ENCODE data around the gene PCNX1. TPM values are rescaled to one million over a fixed set of nuclear protein-coding genes. Genes with fewer than 3 reads are reported as not detected.
"Not testable (repeated sequence)": the region's sequence is repeated elsewhere in the genome, so short reads cannot be mapped to it uniquely, and the experiment has no call there.

PCNX1 gene
- total RNA-seq, 1 experiment from 2014 or later: 32.7 TPM

- not testable (repeated sequence) for DNase-seq; H3K36me3 ChIP-seq; H3K4me3 ChIP-seq; H3K4me1 ChIP-seq; H3K27ac ChIP-seq; H3K9me3 ChIP-seq (replicated peaks); H3K27me3 ChIP-seq
Observed at GRCh38 chr14:71129716-71130490, 222.6 kb downstream of the PCNX1 start.

GRCh38 chr14:71130491-71131179 is 223.4 kb downstream of the PCNX1 start:
- Histone ChIP-seq H3K27me3 (no peaks in the 10 kb centered on the region), H3K9me3 (replicated peaks) (no peaks in the 10 kb centered on the region), H3K4me3 (peak overlapping the region; percentile 34), H3K36me3 (no peaks in the 10 kb centered on the region), H3K4me1 (no peaks in the 10 kb centered on the region; the same call in 1 of the 2 replicates), H3K27ac (no peak overlapping the region)
- DNase-seq: peak in 1 of 2 experiments; percentile 16

- Histone ChIP-seq H3K4me1 (no peaks in the 10 kb centered on the region; the same call in 1 of the 2 replicates), H3K36me3 (no peaks in the 10 kb centered on the region), H3K4me3 (no peak overlapping the region), H3K27ac (no peak overlapping the region), H3K9me3 (replicated peaks) (no peaks in the 10 kb centered on the region), H3K27me3 (no peaks in the 10 kb centered on the region)
- no peak for DNase-seq
Observed at GRCh38 chr14:71133296-71133695, 226.0 kb downstream of the PCNX1 start.

- Histone ChIP-seq H3K4me3 (no peak overlapping the region), H3K4me1 (no peaks in the 10 kb centered on the region; the same call in 1 of the 2 replicates), H3K27me3 (no peaks in the 10 kb centered on the region), H3K27ac (no peak overlapping the region), H3K9me3 (replicated peaks) (no peaks in the 10 kb centered on the region), H3K36me3 (no peaks in the 10 kb centered on the region)
- DNase-seq: no peak
Observed at GRCh38 chr14:71135496-71135895, 228.2 kb downstream of the PCNX1 start.

- H3K27me3 ChIP-seq: no peaks in the 10 kb centered on the region
- no peak overlapping the region for H3K27ac ChIP-seq
- H3K4me1 ChIP-seq: no peaks in the 10 kb centered on the region
- H3K36me3 ChIP-seq: no peaks in the 10 kb centered on the region
- DNase-seq: no peak
- H3K9me3 ChIP-seq (replicated peaks): no peaks in the 10 kb centered on the region
- H3K4me3 ChIP-seq: no peak overlapping the region
Observed at GRCh38 chr14:71135911-71136310, 228.7 kb downstream of the PCNX1 start.

GRCh38 chr14:71136386-71137060 is 229.3 kb downstream of the PCNX1 start:
- Histone ChIP-seq H3K4me3 (no peak overlapping the region), H3K36me3 (no peaks in the 10 kb centered on the region), H3K4me1 (no peaks in the 10 kb centered on the region), H3K9me3 (replicated peaks) (no peaks in the 10 kb centered on the region), H3K27me3 (no peaks in the 10 kb centered on the region), H3K27ac (no peak overlapping the region)
- no peak for DNase-seq

GRCh38 chr14:71137536-71138447 is 230.5 kb downstream of the PCNX1 start:
- Histone ChIP-seq H3K27ac (no peak overlapping the region), H3K9me3 (replicated peaks) (no peaks in the 10 kb centered on the region), H3K4me1 (no peaks in the 10 kb centered on the region), H3K27me3 (no peaks in the 10 kb centered on the region), H3K36me3 (no peaks in the 10 kb centered on the region), H3K4me3 (no peak overlapping the region)
- DNase-seq: no peak

- Histone ChIP-seq H3K4me1 (0 out of 2 replicates have a peak, but pooled peaks cover 4% of the 10 kb centered on the region), H3K9me3 (replicated peaks) (no peaks in the 10 kb centered on the region), H3K4me3 (no peak overlapping the region), H3K36me3 (no peaks in the 10 kb centered on the region), H3K27ac (no peak overlapping the region), H3K27me3 (no peaks in the 10 kb centered on the region)
- DNase-seq: peak; percentile 41 to 71
Observed at GRCh38 chr14:71138448-71139293, 231.4 kb downstream of the PCNX1 start.

- Histone ChIP-seq H3K4me3 (no peak overlapping the region), H3K9me3 (replicated peaks) (no peaks in the 10 kb centered on the region), H3K4me1 (0 out of 2 replicates have a peak, but pooled peaks cover 5% of the 10 kb centered on the region), H3K27me3 (no peaks in the 10 kb centered on the region), H3K27ac (no peak overlapping the region), H3K36me3 (no peaks in the 10 kb centered on the region)
- no peak for DNase-seq
Observed at GRCh38 chr14:71139294-71139946, 232.2 kb downstream of the PCNX1 start.

- Histone ChIP-seq H3K36me3 (no peaks in the 10 kb centered on the region), H3K27me3 (no peaks in the 10 kb centered on the region), H3K27ac (no peak overlapping the region), H3K4me1 (0 out of 2 replicates have a peak, but pooled peaks cover 5% of the 10 kb centered on the region), H3K9me3 (replicated peaks) (no peaks in the 10 kb centered on the region), H3K4me3 (no peak overlapping the region)
- no peak for DNase-seq
Observed at GRCh38 chr14:71140157-71140556, 232.9 kb downstream of the PCNX1 start.

GRCh38 chr14:71141701-71142374 is 234.6 kb downstream of the PCNX1 start:
- Histone ChIP-seq H3K4me3 (no peak overlapping the region), H3K27ac (no peak overlapping the region), H3K9me3 (replicated peaks) (no peaks in the 10 kb centered on the region), H3K36me3 (no peaks in the 10 kb centered on the region), H3K27me3 (no peaks in the 10 kb centered on the region), H3K4me1 (0 out of 2 replicates have a peak, but pooled peaks cover 5% of the 10 kb centered on the region)
- no peak for DNase-seq

GRCh38 chr14:71142375-71143038 is 235.2 kb downstream of the PCNX1 start:
- Histone ChIP-seq H3K27me3 (no peaks in the 10 kb centered on the region), H3K9me3 (replicated peaks) (no peaks in the 10 kb centered on the region), H3K27ac (no peak overlapping the region), H3K36me3 (no peaks in the 10 kb centered on the region), H3K4me1 (0 out of 2 replicates have a peak, but pooled peaks cover 5% of the 10 kb centered on the region), H3K4me3 (no peak overlapping the region)
- no peak for DNase-seq
